Neural cell (in vitro differentiated cells): ENCODE measurements around the gene LIPT1. TPM values are rescaled to one million over a fixed set of nuclear protein-coding genes. Genes with fewer than 3 reads are reported as not detected.
A peak's percentile ranks its signal among the peaks of the same experiment; 100 is the strongest.

ENCODE experiments used
- H2AFZ ChIP-seq: fragments of 200-600, 300-800 bp; sonication (generic), shearing (Covaris generic); 2 replicates; pipeline ENCODE4 v1.6.0; 2014; ENCODE audit warnings: low read depth, mild to moderate bottlenecking, antibody characterized with exemption, low read length, moderate library complexity
- H3F3A ChIP-seq: fragments of 200-600 bp; shearing (Covaris generic); 2 replicates; pipeline ENCODE4 v1.6.1; 2016; ENCODE audit warnings: mild to moderate bottlenecking, moderate library complexity, mixed read lengths, antibody characterized with exemption, low read length; ENCODE audit not compliant: insufficient read depth, poor library complexity, severe bottlenecking
- H3K27ac ChIP-seq: fragments of 200-600, 300-800 bp; sonication (generic), shearing (Covaris generic); 2 replicates; pipeline ENCODE4 v1.5.1; 2014; ENCODE audit warnings: mild to moderate bottlenecking, low read length, moderate library complexity
- H3K27me3 ChIP-seq: fragments of 300-800, 200-600 bp; sonication (generic), shearing (Covaris generic); 2 replicates; pipeline ENCODE4 v1.6.0; 2014; ENCODE audit warnings: mild to moderate bottlenecking, low read depth, low read length, moderate library complexity; ENCODE audit not compliant: insufficient read depth
- H3K36me3 ChIP-seq: fragments of 300-800, 200-600 bp; sonication (generic), shearing (Covaris generic); 2 replicates; pipeline ENCODE4 v1.5.1; 2014; ENCODE audit warnings: mild to moderate bottlenecking, antibody characterized with exemption, low read length, moderate library complexity; ENCODE audit not compliant: insufficient read depth
- H3K4me2 ChIP-seq: fragments of 300-800, 200-600 bp; sonication (generic), shearing (Covaris generic); 2 replicates; pipeline ENCODE4 v1.6.0; 2014; ENCODE audit warnings: mild to moderate bottlenecking, low read length
- H3K4me3 ChIP-seq: fragments of 300-800, 200-600 bp; sonication (generic), shearing (Covaris generic); 2 replicates; pipeline ENCODE4 v1.5.1; 2014; ENCODE audit warnings: mild to moderate bottlenecking, low read length, moderate library complexity
- H3K79me2 ChIP-seq: fragments of 200-600 bp; shearing (Covaris generic); replicated peaks from 2 replicates; pipeline ENCODE4 v1.6.0; 2014; ENCODE audit warnings: mild to moderate bottlenecking, low read length, moderate library complexity; ENCODE audit not compliant: insufficient read depth
- H3K9ac ChIP-seq: fragments of 300-800, 200-600 bp; sonication (generic), shearing (Covaris generic); 2 replicates; pipeline ENCODE4 v1.6.1; 2016; ENCODE audit warnings: mild to moderate bottlenecking, low read length, mixed read lengths
- H3K9me2 ChIP-seq: fragments of 200-600 bp; shearing (Covaris generic); 2 replicates; pipeline ENCODE4 v1.6.1; 2016; ENCODE audit warnings: mild to moderate bottlenecking, low read length, mixed read lengths; ENCODE audit not compliant: insufficient read depth
- H3K9me3 ChIP-seq: fragments of 200-600, 300-800 bp; sonication (generic), shearing (Covaris generic); 2 replicates; pipeline ENCODE4 v1.6.1; 2016; ENCODE audit warnings: mild to moderate bottlenecking, mixed run types, low read length, moderate library complexity, mixed read lengths
- H4K20me1 ChIP-seq: fragments of 200-600 bp; shearing (Covaris generic); 2 replicates; pipeline ENCODE4 v1.6.1; 2016; ENCODE audit warnings: mild to moderate bottlenecking, mixed run types; ENCODE audit not compliant: insufficient read depth
- CTCF ChIP-seq: fragments of 450-650 bp; IDR thresholded peaks from 2 replicates; pipeline ENCODE4 v1.5.1; 2014; ENCODE audit warnings: antibody characterized with exemption, mild to moderate bottlenecking, moderate library complexity; ENCODE audit not compliant: poor library complexity, severe bottlenecking
- EP300 ChIP-seq: fragments of 450-650 bp; conservative IDR thresholded peaks from 2 replicates; pipeline ENCODE4 v1.6.1; 2014; ENCODE audit warnings: antibody characterized with exemption, mild to moderate bottlenecking, moderate library complexity; ENCODE audit not compliant: poor library complexity, severe bottlenecking
- EZH2 ChIP-seq: fragments of 200-600, 300-800 bp; shearing (Covaris generic), sonication (generic); IDR thresholded peaks from 2 replicates; pipeline ENCODE4 v1.6.1; 2014; ENCODE audit warnings: antibody characterized with exemption, low read length, borderline replicate concordance, mild to moderate bottlenecking; ENCODE audit not compliant: insufficient read depth, poor library complexity, severe bottlenecking
- MXI1 ChIP-seq: fragments of 450-650 bp; conservative IDR thresholded peaks from 2 replicates; pipeline ENCODE4 v1.6.1; 2014; ENCODE audit warnings: antibody characterized with exemption, mild to moderate bottlenecking; ENCODE audit not compliant: poor library complexity, severe bottlenecking
- POLR2AphosphoS5 ChIP-seq: IDR thresholded peaks from 2 replicates; pipeline ENCODE4 v1.6.1; 2012
- RAD21 ChIP-seq: fragments of 450-650 bp; conservative IDR thresholded peaks from 2 replicates; pipeline ENCODE4 v1.6.1; 2014; ENCODE audit warnings: antibody characterized with exemption, mild to moderate bottlenecking, moderate library complexity
- SMC3 ChIP-seq: fragments of 450-650 bp; conservative IDR thresholded peaks from 2 replicates; pipeline ENCODE4 v1.6.1; 2014; ENCODE audit warnings: antibody characterized with exemption, mild to moderate bottlenecking, moderate library complexity; ENCODE audit not compliant: poor library complexity
- TAF1 ChIP-seq: IDR thresholded peaks from 2 replicates; pipeline ENCODE4 v1.6.1; 2012; ENCODE audit warnings: low read depth
- polyA plus RNA-seq: library from polyadenylated mRNA; depleted of rRNA; stranded (reverse); fragments of >200 nt; gene quantifications from 2 replicates; pipeline ENCODE4 v1.2.3, GENCODE V29; 2014
- TF ChIP-seq, protein P1 (sequence below): IDR thresholded peaks from 2 replicates; pipeline ENCODE4 v1.6.1; 2012; ENCODE audit warnings: borderline replicate concordance

Gene LIPT1
- polyA plus RNA-seq, 1 donor from 2014 or later, result 2.8 TPM

DNA sequence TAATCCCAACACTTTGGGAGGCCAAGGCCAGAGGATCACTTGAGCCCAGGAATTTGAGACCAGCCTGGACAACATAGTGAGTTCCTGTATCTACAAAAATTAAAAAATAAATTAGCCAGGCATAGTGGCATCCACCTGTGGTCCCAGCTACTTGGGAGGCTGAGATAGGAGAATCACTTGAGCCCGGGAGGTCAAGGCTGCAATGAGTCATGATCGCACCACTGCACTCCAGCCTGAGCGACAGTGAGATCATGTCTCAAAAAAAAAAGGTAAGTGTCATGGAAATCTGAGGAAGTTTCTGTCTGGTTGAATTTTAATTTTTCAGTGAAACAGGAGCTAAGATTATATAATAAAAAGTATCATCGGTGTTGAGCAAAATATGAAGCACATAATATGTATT is 15.8 kb upstream of the LIPT1 start:
- H3K36me3 ChIP-seq, result no peaks in the 10 kb centered on the region
- H3K9me2 ChIP-seq, result no peaks in the 10 kb centered on the region
- H3F3A ChIP-seq, result no peaks in the 10 kb centered on the region
- no peaks in the 10 kb centered on the region for H3K79me2 ChIP-seq
- H3K4me3 ChIP-seq, result no peak overlapping the region
- no peaks in the 10 kb centered on the region for H3K9me3 ChIP-seq
- peaks cover 9% of the 10 kb centered on the region for H3K27me3 ChIP-seq
- H2AFZ ChIP-seq, result no peak overlapping the region
- TF ChIP-seq POLR2AphosphoS5 (no peak), MXI1 (no peak), TAF1 (no peak), CTCF (no peak), SMC3 (no peak), RAD21 (no peak), EP300 (no peak), EZH2 (no peak)
- TF ChIP-seq, protein P1, sequence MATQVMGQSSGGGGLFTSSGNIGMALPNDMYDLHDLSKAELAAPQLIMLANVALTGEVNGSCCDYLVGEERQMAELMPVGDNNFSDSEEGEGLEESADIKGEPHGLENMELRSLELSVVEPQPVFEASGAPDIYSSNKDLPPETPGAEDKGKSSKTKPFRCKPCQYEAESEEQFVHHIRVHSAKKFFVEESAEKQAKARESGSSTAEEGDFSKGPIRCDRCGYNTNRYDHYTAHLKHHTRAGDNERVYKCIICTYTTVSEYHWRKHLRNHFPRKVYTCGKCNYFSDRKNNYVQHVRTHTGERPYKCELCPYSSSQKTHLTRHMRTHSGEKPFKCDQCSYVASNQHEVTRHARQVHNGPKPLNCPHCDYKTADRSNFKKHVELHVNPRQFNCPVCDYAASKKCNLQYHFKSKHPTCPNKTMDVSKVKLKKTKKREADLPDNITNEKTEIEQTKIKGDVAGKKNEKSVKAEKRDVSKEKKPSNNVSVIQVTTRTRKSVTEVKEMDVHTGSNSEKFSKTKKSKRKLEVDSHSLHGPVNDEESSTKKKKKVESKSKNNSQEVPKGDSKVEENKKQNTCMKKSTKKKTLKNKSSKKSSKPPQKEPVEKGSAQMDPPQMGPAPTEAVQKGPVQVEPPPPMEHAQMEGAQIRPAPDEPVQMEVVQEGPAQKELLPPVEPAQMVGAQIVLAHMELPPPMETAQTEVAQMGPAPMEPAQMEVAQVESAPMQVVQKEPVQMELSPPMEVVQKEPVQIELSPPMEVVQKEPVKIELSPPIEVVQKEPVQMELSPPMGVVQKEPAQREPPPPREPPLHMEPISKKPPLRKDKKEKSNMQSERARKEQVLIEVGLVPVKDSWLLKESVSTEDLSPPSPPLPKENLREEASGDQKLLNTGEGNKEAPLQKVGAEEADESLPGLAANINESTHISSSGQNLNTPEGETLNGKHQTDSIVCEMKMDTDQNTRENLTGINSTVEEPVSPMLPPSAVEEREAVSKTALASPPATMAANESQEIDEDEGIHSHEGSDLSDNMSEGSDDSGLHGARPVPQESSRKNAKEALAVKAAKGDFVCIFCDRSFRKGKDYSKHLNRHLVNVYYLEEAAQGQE, result no peak
- H4K20me1 ChIP-seq, result no peaks in the 10 kb centered on the region
- no peak overlapping the region for H3K27ac ChIP-seq
- no peak overlapping the region for H3K4me2 ChIP-seq
- no peak overlapping the region for H3K9ac ChIP-seq

GRCh38 chr2:99140056-99140859 is 14.5 kb upstream of the LIPT1 start:
- H3K27me3 ChIP-seq, result peaks cover 9% of the 10 kb centered on the region
- peak overlapping the region; percentile 80 for H3K4me3 ChIP-seq
- H2AFZ ChIP-seq, result peak overlapping the region; percentile 63
- H3K79me2 ChIP-seq, result no peaks in the 10 kb centered on the region
- peak overlapping the region; percentile 84 for H3K27ac ChIP-seq
- no peaks in the 10 kb centered on the region for H3K9me3 ChIP-seq
- H3K9me2 ChIP-seq, result no peaks in the 10 kb centered on the region
- H4K20me1 ChIP-seq, result no peaks in the 10 kb centered on the region
- H3K36me3 ChIP-seq, result no peaks in the 10 kb centered on the region
- no peak for TF ChIP-seq MXI1
- no peak for TF ChIP-seq CTCF
- no peak for TF ChIP-seq EZH2
- TF ChIP-seq, protein P1, result no peak
- TF ChIP-seq SMC3, result no peak
- no peak for TF ChIP-seq EP300
- TF ChIP-seq POLR2AphosphoS5, result no peak
- no peak for TF ChIP-seq RAD21
- no peak for TF ChIP-seq TAF1
- H3F3A ChIP-seq, result no peaks in the 10 kb centered on the region
- H3K4me2 ChIP-seq, result peak overlapping the region; percentile 87
- H3K9ac ChIP-seq, result peak overlapping the region; percentile 82
